Measurements from ENCODE around the gene PI4K2A.

DNA sequence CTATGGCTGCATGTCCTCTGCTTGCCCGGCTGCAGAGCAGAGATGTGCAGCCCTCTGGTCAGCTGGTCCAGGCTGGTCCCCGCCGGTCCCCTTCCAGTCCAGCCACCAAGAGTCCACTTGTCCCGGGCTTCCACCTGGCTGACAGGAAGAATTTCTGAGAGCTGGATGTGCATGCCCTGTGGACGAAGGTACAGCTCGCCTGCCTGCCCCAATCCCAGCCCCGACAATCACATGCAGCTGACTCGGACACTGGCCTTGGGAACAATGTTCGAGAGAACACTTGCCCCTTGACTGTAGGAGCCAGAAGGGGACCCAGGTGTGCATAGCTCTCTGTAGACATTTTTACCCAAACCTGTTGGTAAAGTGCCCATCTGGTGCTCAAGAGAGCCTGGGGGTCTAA, 34.8 kb downstream of the PI4K2A start:
- TF ChIP-seq CTCF (IDR thresholded peaks at IDR 0.05; ENCODE audit: low read depth, low read length) (no peak), POLR2A (IDR thresholded peaks at IDR 0.05; ENCODE audit: extremely low read depth, insufficient read length) (no peak), MYC (IDR thresholded peaks at IDR 0.05; ENCODE audit: low read depth, low read length) (no peak)
- TF ChIP-seq, protein P1, sequence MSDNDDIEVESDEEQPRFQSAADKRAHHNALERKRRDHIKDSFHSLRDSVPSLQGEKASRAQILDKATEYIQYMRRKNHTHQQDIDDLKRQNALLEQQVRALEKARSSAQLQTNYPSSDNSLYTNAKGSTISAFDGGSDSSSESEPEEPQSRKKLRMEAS (IDR thresholded peaks at IDR 0.05; ENCODE audit: low read depth, low read length) = no peak

All from NB4 (cell line).